ENCODE data around the gene SLC35A5. TPM values are rescaled to one million over a fixed set of nuclear protein-coding genes. Genes with fewer than 3 reads are reported as not detected.

Gene SLC35A5
- total and polyA plus RNA-seq, 2 of the 8 experiments (the other 6 are each of a cell fraction or from before 2014, with no cell fraction given): 36.5 to 38.6 TPM

GRCh38 chr3:112615989-112616731, 54.3 kb downstream of the SLC35A5 start (continued):
- TF ChIP-seq SIN3A (conservative IDR thresholded peaks at IDR 0.05 in 1 of 2, IDR thresholded peaks at IDR 0.05 in 1 of 2; ENCODE audit: low read depth in 1 of 2, low read length in 2 of 2) (no peak), MAX (IDR thresholded peaks at IDR 0.05) (no peak), POU5F1 (IDR thresholded peaks at IDR 0.05; ENCODE audit: low read depth, low read length) (no peak), KDM1A (IDR thresholded peaks at IDR 0.05; ENCODE audit: borderline replicate concordance, low read length) (no peak), CHD2 (IDR thresholded peaks at IDR 0.05; ENCODE audit: low read length) (no peak)
